C4-2B (cell line): ENCODE measurements around the gene FUBP3.

Experiments used
- ZFX ChIP-seq: fragments of 450-650 bp; IDR thresholded peaks from 2 replicates; pipeline ENCODE4 v1.6.1; 2017
- TF ChIP-seq, protein P1 (sequence below): fragments of 450-650 bp; conservative IDR thresholded peaks from 2 replicates; pipeline ENCODE4 v1.5.1; 2017; ENCODE audit warnings: mild to moderate bottlenecking

DNA sequence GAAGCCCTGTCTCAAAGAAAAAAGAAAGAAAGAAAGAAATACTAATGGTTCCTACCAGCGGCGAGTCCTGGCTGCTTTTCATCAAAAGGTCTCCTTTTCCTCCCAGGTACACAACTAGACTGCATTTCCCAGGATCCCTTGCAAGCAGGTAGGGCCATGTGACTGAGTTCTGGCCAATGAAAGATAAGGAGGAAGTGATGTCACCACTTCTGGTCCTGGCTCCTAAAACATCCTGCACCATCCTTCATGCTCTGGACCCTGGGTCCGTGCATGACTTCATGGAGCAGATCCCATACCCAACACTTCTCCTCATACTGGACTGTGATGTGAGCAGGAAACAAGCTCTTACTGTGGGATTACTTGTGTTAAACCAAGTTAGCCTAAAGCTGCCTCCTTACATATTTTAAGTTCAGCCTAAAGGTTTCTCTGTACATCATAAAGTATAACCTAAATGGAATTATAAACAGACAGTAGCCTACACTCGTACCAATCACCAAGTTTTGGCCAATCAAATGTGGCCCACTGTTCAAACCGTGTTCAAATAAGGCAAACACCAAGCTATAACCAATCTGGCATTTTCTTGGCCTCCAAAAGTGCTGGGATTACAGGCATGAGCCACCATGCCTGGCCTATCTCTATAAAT, 30.2 kb upstream of the FUBP3 start:
- TF ChIP-seq, protein P1, sequence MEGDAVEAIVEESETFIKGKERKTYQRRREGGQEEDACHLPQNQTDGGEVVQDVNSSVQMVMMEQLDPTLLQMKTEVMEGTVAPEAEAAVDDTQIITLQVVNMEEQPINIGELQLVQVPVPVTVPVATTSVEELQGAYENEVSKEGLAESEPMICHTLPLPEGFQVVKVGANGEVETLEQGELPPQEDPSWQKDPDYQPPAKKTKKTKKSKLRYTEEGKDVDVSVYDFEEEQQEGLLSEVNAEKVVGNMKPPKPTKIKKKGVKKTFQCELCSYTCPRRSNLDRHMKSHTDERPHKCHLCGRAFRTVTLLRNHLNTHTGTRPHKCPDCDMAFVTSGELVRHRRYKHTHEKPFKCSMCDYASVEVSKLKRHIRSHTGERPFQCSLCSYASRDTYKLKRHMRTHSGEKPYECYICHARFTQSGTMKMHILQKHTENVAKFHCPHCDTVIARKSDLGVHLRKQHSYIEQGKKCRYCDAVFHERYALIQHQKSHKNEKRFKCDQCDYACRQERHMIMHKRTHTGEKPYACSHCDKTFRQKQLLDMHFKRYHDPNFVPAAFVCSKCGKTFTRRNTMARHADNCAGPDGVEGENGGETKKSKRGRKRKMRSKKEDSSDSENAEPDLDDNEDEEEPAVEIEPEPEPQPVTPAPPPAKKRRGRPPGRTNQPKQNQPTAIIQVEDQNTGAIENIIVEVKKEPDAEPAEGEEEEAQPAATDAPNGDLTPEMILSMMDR, result no peak
- TF ChIP-seq ZFX, result no peak
